BLaER1 treated with 17β-estradiol and CSF1 and Interleukin-3, amounts not matched to agents 10 nM and 100 nM (cell line): Measurements from ENCODE around the gene LANCL2.

ENCODE experiments used
- H3K27ac ChIP-seq, 11 experiments: shearing (Covaris generic); formaldehyde crosslinking; 2 replicates each; pipeline ENCODE4 v1.8.1; 2022
- H3K27me3 ChIP-seq, 11 experiments: shearing (Covaris generic); formaldehyde crosslinking; 2 replicates each; pipeline ENCODE4 v1.8.1; 2022
- H3K36me3 ChIP-seq, 11 experiments: shearing (Covaris generic); formaldehyde crosslinking; 2 replicates each; pipeline ENCODE4 v1.8.1; 2022
- H3K4me1 ChIP-seq, 10 experiments: shearing (Covaris generic); formaldehyde crosslinking; 2 replicates each; pipeline ENCODE4 v1.8.1; 2022
- H3K4me2 ChIP-seq, 11 experiments: shearing (Covaris generic); formaldehyde crosslinking; 2 replicates each; pipeline ENCODE4 v1.8.1; 2022
- H3K4me3 ChIP-seq, 10 experiments: shearing (Covaris generic); formaldehyde crosslinking; 2 replicates each; pipeline ENCODE4 v1.8.1; 2022
- H3K9ac ChIP-seq, 11 experiments: shearing (Covaris generic); formaldehyde crosslinking; 2 replicates each; pipeline ENCODE4 v1.8.1; 2022
- H3K9me3 ChIP-seq, 11 experiments: shearing (Covaris generic); formaldehyde crosslinking; replicated peaks in 1 of 11; 2 replicates each; pipeline ENCODE4 v1.8.1; 2022
- H4K20me1 ChIP-seq, 11 experiments: shearing (Covaris generic); formaldehyde crosslinking; 2 replicates each; pipeline ENCODE4 v1.8.1; 2022
- Cebpa-rat ChIP-seq, 11 experiments: shearing (Covaris generic); IDR thresholded peaks; 2 replicates each; pipeline ENCODE4 v1.8.1; 2022

Gene LANCL2

DNA sequence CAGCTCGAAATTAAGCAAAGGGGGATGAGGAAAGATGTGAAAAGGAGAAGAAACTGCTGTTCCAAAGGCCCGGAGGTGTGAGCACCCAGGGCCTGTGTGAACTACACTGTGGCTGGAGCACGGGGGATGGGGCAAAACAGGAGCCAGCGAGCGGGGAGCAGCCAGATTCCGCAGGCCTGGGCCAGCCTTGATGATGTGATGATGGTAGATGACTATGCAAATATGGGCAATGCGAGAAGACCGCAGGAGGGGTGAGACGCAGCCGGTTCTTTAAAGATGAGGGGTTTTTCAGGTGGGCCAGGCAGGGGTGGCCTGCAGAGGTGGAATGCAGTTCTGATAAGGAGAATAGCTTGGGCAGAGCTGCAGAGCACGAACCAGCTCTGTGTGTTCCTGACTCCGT is 61.5 kb downstream of the LANCL2 start:
- no peaks in the 10 kb centered on the region for H3K9me3 ChIP-seq
- no peak for TF ChIP-seq Cebpa-rat (IDR thresholded peaks at IDR 0.05)
- no peaks in the 10 kb centered on the region for H3K27me3 ChIP-seq
- H3K4me2 ChIP-seq = no peak overlapping the region
- H3K9ac ChIP-seq = no peak overlapping the region
- H3K36me3 ChIP-seq = peaks cover 18 to 48% (median 26%) of the 10 kb centered on the region in 11 experiments
- H3K4me3 ChIP-seq = no peak overlapping the region
- peaks cover 0 to 23% (median 8%) of the 10 kb centered on the region in 11 experiments; a peak in 7 of 22 replicates for H4K20me1 ChIP-seq
- H3K27ac ChIP-seq = no peak overlapping the region
- H3K4me1 ChIP-seq = peaks cover 0 to 13% (median 4%) of the 10 kb centered on the region in 10 experiments; a peak in 8 of 20 replicates

DNA sequence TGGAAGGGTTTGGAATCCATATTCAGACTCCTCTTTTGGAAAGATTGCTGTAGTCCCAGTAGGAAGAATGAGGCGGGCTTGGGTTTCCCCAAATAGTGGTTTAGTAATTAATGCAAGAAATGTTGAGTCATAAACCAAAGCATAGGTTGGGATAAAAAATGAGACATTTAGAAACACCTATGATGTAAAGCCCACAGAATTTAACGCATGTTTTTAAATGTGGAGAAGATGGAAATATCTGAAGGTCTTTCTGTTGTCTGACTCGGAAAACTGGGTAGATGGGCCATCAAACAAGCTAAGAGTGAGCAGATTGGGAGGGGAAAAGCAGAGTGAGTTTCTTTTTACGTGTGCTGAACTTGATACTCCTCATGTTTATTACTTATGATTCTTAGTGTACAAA is 62.2 kb downstream of the LANCL2 start:
- peaks cover 0 to 13% (median 4%) of the 10 kb centered on the region in 10 experiments; a peak in 8 of 20 replicates for H3K4me1 ChIP-seq

DNA sequence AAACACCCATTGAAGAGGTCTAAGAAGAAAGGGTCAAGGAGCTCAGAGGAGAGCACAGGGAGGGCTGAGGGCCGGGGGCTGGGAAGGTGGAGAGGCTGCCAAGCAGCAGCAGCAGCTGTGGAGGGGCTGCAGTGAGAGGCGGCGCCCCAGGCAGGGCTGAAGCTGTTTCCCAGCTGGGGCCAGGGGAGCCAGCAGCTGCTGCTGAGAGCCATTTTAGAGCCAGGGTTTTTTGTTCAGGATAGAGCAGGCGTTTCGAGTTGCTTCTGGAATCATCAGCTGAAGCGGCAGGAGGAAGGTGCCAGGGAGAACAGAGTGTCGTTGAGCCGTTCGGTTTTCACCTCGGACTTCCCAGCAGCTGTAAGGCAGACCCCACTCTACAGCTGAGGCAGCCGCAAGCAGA is 62.7 kb downstream of the LANCL2 start:
- Histone ChIP-seq H3K9me3 (no peaks in the 10 kb centered on the region), H3K4me2 (no peak overlapping the region), H3K27ac (no peak overlapping the region), H3K4me1 (peaks cover 0 to 13% (median 4%) of the 10 kb centered on the region in 10 experiments; a peak in 8 of 20 replicates), H3K9ac (no peak overlapping the region), H3K4me3 (no peak overlapping the region), H3K27me3 (no peaks in the 10 kb centered on the region), H3K36me3 (peaks cover 18 to 55% (median 31%) of the 10 kb centered on the region in 11 experiments), H4K20me1 (peaks cover 0 to 27% (median 8%) of the 10 kb centered on the region in 11 experiments; a peak in 7 of 22 replicates)
- no peak for TF ChIP-seq Cebpa-rat (IDR thresholded peaks at IDR 0.05)

More for the DNA sequence above, 62.2 kb downstream of the LANCL2 start:
- no peak overlapping the region for H3K4me2 ChIP-seq
- TF ChIP-seq Cebpa-rat (IDR thresholded peaks at IDR 0.05) = no peak
- H3K36me3 ChIP-seq = peaks cover 18 to 52% (median 27%) of the 10 kb centered on the region in 11 experiments
- H3K27ac ChIP-seq = no peak overlapping the region
- H3K4me3 ChIP-seq = no peak overlapping the region
- no peaks in the 10 kb centered on the region for H3K27me3 ChIP-seq
- H4K20me1 ChIP-seq = peaks cover 0 to 24% (median 8%) of the 10 kb centered on the region in 11 experiments; a peak in 7 of 22 replicates
- H3K9me3 ChIP-seq = no peaks in the 10 kb centered on the region
- no peak overlapping the region for H3K9ac ChIP-seq

DNA sequence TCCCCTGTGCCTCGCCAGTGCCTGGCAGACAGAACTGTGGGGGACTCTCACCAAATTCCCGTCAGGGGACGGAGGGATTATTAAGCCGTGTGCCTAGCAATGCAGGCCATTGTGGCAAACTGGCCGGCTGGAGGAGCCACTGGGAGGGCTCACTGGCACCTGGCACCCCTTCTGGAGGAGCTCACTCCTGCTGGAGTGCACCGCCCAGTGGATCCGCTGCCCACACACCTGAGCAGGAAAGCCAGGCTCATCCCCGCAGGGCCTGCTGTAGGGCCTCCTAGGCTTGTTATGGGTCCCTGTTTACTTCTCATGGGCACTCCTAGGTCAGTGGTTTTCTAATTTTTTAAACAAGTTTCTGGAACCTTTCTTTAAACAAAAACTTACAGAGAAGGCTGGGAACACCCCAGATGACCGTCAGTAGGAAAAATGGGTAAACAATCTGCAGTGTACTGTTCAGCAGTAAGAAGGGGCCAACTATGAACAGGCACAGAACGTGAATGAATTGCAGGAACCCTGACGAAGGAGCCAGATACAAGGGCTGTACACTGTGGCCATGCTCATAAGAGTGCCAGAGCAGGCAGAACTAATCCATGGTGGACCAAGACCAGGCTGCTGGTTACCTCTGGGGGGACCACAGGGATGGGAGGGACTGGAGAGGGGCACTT is 64.8 kb downstream of the LANCL2 start:
- Histone ChIP-seq H3K4me3 (no peak overlapping the region), H3K9ac (no peak overlapping the region), H3K4me1 (peaks cover 0 to 8% (median 3%) of the 10 kb centered on the region in 10 experiments; a peak in 8 of 20 replicates), H3K27me3 (no peaks in the 10 kb centered on the region), H4K20me1 (peaks cover 0 to 13% (median 0%) of the 10 kb centered on the region in 11 experiments; a peak in 5 of 22 replicates), H3K4me2 (no peak overlapping the region), H3K9me3 (no peaks in the 10 kb centered on the region), H3K36me3 (peaks cover 18 to 57% (median 30%) of the 10 kb centered on the region in 11 experiments), H3K27ac (no peak overlapping the region)
- no peak for TF ChIP-seq Cebpa-rat (IDR thresholded peaks at IDR 0.05)

DNA sequence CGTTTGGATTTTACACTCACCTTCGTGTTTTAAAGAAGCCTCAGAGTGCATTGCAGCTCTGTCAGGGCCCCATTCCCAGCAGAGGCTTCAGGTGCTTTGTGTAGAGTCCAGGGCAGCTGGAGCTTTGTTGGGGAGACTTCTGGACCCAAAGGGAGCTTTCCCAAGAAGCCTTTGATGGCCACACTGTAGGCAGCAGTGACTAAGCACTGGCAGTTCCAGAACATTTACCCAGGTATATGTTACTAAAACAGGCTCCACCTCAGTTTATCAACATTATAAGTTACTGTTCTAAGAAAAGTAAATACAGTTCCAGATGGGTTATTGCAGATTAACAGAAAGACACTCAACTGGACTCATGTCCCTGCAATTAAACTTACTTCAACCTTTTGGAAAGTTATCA is 66.8 kb downstream of the LANCL2 start:
- Histone ChIP-seq H4K20me1 (peaks cover 0 to 13% (median 0%) of the 10 kb centered on the region in 11 experiments; a peak in 3 of 22 replicates), H3K27me3 (no peaks in the 10 kb centered on the region), H3K4me3 (no peak overlapping the region), H3K4me2 (no peak overlapping the region), H3K4me1 (no peaks in the 10 kb centered on the region), H3K9me3 (no peaks in the 10 kb centered on the region), H3K27ac (no peak overlapping the region), H3K36me3 (peaks cover 0 to 38% (median 17%) of the 10 kb centered on the region in 11 experiments; a peak in 15 of 22 replicates), H3K9ac (no peak overlapping the region)
- no peak for TF ChIP-seq Cebpa-rat (IDR thresholded peaks at IDR 0.05)

DNA sequence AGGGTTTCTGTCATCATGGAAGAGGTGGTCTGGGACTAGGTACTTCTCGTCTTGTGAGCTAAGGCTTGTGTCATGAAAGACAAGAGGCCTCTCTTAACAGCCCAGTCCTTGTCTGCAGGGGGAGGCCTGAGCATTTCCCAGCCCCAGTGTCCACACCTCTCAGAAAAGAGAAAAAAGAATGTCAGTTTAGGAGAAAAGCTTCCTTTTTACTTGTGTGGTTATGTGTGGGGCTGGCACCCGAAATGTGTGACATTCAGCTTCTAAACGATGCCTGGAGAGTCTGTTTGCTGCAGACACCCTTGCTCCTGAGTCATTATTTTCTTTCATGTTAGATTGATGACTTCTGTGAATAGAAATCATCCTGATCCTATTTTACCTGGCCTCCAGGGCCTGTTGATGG is 67.4 kb downstream of the LANCL2 start:
- H3K4me2 ChIP-seq = no peak overlapping the region

DNA sequence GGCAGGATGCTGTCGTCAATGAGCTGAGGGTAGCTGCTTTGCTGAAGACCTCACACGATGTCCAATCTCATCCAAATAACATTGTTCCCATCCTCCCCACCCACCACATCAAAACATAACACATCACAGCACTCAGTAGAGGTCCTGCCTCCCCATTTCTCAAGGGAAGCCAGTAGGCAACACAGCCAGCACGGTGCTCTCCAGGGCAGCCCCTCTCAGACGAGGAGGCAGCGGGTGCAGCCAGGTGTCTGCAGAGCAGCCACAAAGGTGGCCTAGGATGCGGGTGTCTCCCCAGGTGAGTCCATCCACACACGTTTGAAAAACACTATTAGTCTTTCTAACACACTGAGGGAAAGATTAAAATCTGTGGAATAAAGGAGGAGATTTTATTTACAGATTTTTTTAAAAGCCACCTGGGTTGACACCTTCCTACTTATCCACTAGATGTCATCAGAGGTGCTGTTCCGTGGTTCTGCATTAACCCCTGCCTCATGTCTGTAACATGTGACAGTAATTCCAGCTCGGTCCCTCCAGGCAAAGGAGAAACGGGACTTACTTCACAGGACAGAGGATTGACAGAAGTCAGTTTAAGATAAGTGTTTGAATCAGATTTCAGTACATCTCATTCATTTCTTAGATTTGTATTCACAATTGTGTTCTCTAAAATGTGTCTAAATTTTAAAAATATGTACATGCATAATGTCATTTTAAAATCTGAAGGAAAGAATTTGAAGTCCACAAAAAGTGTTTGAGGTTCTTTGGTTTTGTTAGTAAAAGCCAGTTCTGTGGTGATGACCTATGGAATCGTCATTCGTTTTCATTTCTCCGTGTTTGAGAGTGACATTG is 68.0 kb downstream of the LANCL2 start:
- Histone ChIP-seq H3K4me1 (no peaks in the 10 kb centered on the region), H3K4me3 (no peak overlapping the region), H3K9ac (no peak overlapping the region), H3K27me3 (no peaks in the 10 kb centered on the region), H3K27ac (no peak overlapping the region), H4K20me1 (peaks cover 0 to 8% (median 0%) of the 10 kb centered on the region in 11 experiments; a peak in 3 of 22 replicates), H3K36me3 (peaks cover 0 to 30% (median 10%) of the 10 kb centered on the region in 11 experiments; a peak in 12 of 22 replicates), H3K9me3 (no peaks in the 10 kb centered on the region), H3K4me2 (no peak overlapping the region)
- TF ChIP-seq Cebpa-rat (IDR thresholded peaks at IDR 0.05) = no peak

More for the DNA sequence above, 67.4 kb downstream of the LANCL2 start:
- Histone ChIP-seq H3K27ac (no peak overlapping the region), H3K4me1 (no peaks in the 10 kb centered on the region), H3K9ac (no peak overlapping the region), H4K20me1 (peaks cover 0 to 13% (median 0%) of the 10 kb centered on the region in 11 experiments; a peak in 3 of 22 replicates), H3K4me3 (no peak overlapping the region), H3K9me3 (no peaks in the 10 kb centered on the region), H3K36me3 (peaks cover 0 to 35% (median 17%) of the 10 kb centered on the region in 11 experiments; a peak in 13 of 22 replicates), H3K27me3 (no peaks in the 10 kb centered on the region)
- no peak for TF ChIP-seq Cebpa-rat (IDR thresholded peaks at IDR 0.05)

DNA sequence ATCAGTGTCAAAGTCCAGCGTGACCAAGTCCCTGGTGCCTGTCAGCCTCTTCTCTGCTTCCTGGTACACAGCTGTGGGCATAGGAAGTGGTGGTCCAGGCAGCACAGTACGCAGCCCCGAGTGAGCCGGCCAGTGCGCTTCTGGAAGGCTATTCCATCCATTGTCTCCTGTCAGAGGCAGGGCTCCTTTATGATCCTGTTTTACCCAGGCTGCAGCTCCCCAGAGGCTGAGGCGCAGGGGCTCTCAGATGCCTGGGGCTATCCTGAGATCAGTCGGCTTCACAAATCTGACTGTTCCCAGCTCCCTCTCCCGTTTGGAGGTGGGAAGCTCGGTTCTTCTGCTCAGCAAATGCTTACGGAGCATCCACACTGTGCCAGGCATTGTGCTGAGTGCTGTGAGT is 70.3 kb downstream of the LANCL2 start:
- Histone ChIP-seq H3K27me3 (no peaks in the 10 kb centered on the region), H4K20me1 (peaks cover 0 to 8% (median 0%) of the 10 kb centered on the region in 11 experiments; a peak in 2 of 22 replicates), H3K36me3 (peaks cover 0 to 20% (median 9%) of the 10 kb centered on the region in 11 experiments; a peak in 8 of 22 replicates), H3K27ac (no peak overlapping the region; a peak in 1 of 22 replicates), H3K4me3 (no peak overlapping the region), H3K9me3 (no peaks in the 10 kb centered on the region), H3K9ac (no peak overlapping the region), H3K4me1 (peaks cover 0 to 23% (median 15%) of the 10 kb centered on the region in 10 experiments; a peak in 17 of 20 replicates), H3K4me2 (no peak overlapping the region)
- TF ChIP-seq Cebpa-rat (IDR thresholded peaks at IDR 0.05) = no peak

DNA sequence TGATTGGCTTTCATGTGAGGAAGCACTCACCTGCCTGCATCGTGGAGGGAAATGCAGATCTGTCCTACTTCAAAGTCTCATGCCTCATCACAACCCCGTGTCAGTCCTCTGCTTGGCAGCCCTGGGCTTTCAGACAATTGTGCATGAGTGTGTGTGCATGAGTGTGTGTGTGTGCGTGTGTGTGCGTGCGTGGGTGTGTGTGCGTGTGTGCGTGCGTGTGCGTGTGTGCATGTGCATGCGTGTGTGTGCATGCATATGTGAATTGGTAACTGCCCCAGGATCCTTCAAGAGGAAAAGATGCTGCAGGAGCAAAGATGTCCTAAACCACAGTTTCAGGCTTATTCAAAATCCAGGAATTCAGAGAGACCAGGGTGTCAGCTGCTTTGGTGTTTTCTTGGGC is 71.3 kb downstream of the LANCL2 start:
- H3K36me3 ChIP-seq = peaks cover 0 to 15% (median 6%) of the 10 kb centered on the region in 11 experiments; a peak in 7 of 22 replicates
- no peak overlapping the region for H3K9ac ChIP-seq
- no peaks in the 10 kb centered on the region for H3K9me3 ChIP-seq
- H3K27ac ChIP-seq = no peak overlapping the region
- peaks cover 0 to 25% (median 17%) of the 10 kb centered on the region in 10 experiments; a peak in 17 of 20 replicates for H3K4me1 ChIP-seq
- TF ChIP-seq Cebpa-rat (IDR thresholded peaks at IDR 0.05) = no peak
- peaks cover 0 to 8% (median 0%) of the 10 kb centered on the region in 11 experiments; a peak in 2 of 22 replicates for H4K20me1 ChIP-seq
- no peaks in the 10 kb centered on the region for H3K27me3 ChIP-seq
- no peak overlapping the region for H3K4me3 ChIP-seq
- no peak overlapping the region for H3K4me2 ChIP-seq
